Breast epithelium (tissue), 4 donors: ENCODE results near the gene CLSTN2. TPM values are rescaled to one million over a fixed set of nuclear protein-coding genes. Genes with fewer than 3 reads are reported as not detected.

ENCODE experiments used
- DNase-seq, 2 donors: peaks; one replicate each; pipeline ENCODE4 v3.0.0-alpha.2; 2019; ENCODE audit warnings: low spot score in 2 of 2
- H3K27ac ChIP-seq, 2 donors: fragments of 200-600 bp; sonication (generic) in 1 of 2; one replicate each; pipeline ENCODE4 v1.5.1; 2016 to 2019; ENCODE audit warnings: mild to moderate bottlenecking in 1 of 2
- H3K27me3 ChIP-seq, 2 donors: fragments of 200-600 bp; sonication (generic) in 1 of 2; one replicate each; pipeline versions ENCODE4 v1.5.1 to v1.6.0; 2017 to 2019; ENCODE audit warnings: control low read depth in 1 of 2, mild to moderate bottlenecking in 1 of 2
- H3K36me3 ChIP-seq: fragments of 200-600 bp; one replicate; pipeline ENCODE4 v1.5.1; 2019
- H3K4me1 ChIP-seq, 2 donors: fragments of 200-600 bp; sonication (generic); one replicate each; pipeline ENCODE4 v1.5.1; 2016 to 2019; ENCODE audit warnings: control low read depth in 1 of 2
- H3K4me3 ChIP-seq, 3 donors: fragments of 200-600 bp; sonication (generic); 1 replicate in 2 of 3; 2 replicates in 1 of 3; pipeline ENCODE4 v1.5.1; 2016 to 2019; ENCODE audit warnings: mild to moderate bottlenecking in 3 of 3, moderate library complexity in 2 of 3
- H3K9me3 ChIP-seq, 2 donors: fragments of 200-600 bp; sonication (generic) in 1 of 2; one replicate each; pipeline ENCODE4 v1.5.1; 2016 to 2019; ENCODE audit warnings: control low read depth in 1 of 2
- POLR2A ChIP-seq: fragments of 450-650 bp; IDR thresholded peaks from one replicate; pipeline ENCODE4 v1.6.1; 2016; ENCODE audit warnings: antibody characterized with exemption, mild to moderate bottlenecking, moderate library complexity
- POLR2AphosphoS5 ChIP-seq, 3 donors: sonication (generic); formaldehyde crosslinking; IDR thresholded peaks; one replicate each; pipeline ENCODE4 v1.6.1; 2017; ENCODE audit warnings: antibody characterized with exemption in 3 of 3
- intact Hi-C: fragments of 100-400 bp; cut with DNase I; formaldehyde crosslinking; loops from one replicate; pipeline ENCODE4 v1.15.1; 2023; ENCODE audit warnings: low total_unique reads
- total RNA-seq, 3 donors: library from RNA; depleted of rRNA; stranded (reverse); fragments of >200 nt; gene quantifications; one replicate each; pipeline ENCODE4 v1.1.0, GENCODE V29; 2016
- TF ChIP-seq, protein P1 (sequence below), 3 donors: fragments of 450-650 bp; IDR thresholded peaks; one replicate each; pipeline ENCODE4 v1.5.1; 2016 to 2017; ENCODE audit warnings: antibody characterized with exemption in 3 of 3, mild to moderate bottlenecking in 3 of 3, moderate library complexity in 3 of 3

CLSTN2 gene
- total RNA-seq, 3 donors from 2014 or later = 15.5 to 75.5 (median 33.1) TPM

GRCh38 chr3:140378571-140379340, 443.8 kb downstream of the CLSTN2 start:
- intact Hi-C loops = no loop called here
- Histone ChIP-seq H3K27ac (no peak overlapping the region), H3K9me3 (peaks cover 0 to 4% of the 10 kb centered on the region in 2 donors), H3K36me3 (no peaks in the 10 kb centered on the region), H3K27me3 (no peaks in the 10 kb centered on the region), H3K4me1 (no peaks in the 10 kb centered on the region), H3K4me3 (no peak overlapping the region)
- no peak for DNase-seq
- TF ChIP-seq POLR2A = no peak
- TF ChIP-seq, protein P1, sequence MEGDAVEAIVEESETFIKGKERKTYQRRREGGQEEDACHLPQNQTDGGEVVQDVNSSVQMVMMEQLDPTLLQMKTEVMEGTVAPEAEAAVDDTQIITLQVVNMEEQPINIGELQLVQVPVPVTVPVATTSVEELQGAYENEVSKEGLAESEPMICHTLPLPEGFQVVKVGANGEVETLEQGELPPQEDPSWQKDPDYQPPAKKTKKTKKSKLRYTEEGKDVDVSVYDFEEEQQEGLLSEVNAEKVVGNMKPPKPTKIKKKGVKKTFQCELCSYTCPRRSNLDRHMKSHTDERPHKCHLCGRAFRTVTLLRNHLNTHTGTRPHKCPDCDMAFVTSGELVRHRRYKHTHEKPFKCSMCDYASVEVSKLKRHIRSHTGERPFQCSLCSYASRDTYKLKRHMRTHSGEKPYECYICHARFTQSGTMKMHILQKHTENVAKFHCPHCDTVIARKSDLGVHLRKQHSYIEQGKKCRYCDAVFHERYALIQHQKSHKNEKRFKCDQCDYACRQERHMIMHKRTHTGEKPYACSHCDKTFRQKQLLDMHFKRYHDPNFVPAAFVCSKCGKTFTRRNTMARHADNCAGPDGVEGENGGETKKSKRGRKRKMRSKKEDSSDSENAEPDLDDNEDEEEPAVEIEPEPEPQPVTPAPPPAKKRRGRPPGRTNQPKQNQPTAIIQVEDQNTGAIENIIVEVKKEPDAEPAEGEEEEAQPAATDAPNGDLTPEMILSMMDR (IDR thresholded peaks at IDR 0.05) = no peak

GRCh38 chr3:140384028-140384771, 449.2 kb downstream of the CLSTN2 start:
- no peaks in the 10 kb centered on the region for H3K36me3 ChIP-seq
- no peaks in the 10 kb centered on the region for H3K9me3 ChIP-seq
- H3K27ac ChIP-seq = no peak overlapping the region
- intact Hi-C loops = no loop called here
- H3K27me3 ChIP-seq = no peaks in the 10 kb centered on the region
- no peak overlapping the region for H3K4me3 ChIP-seq
- H3K4me1 ChIP-seq = no peaks in the 10 kb centered on the region
- TF ChIP-seq POLR2AphosphoS5 (IDR thresholded peaks at IDR 0.05) = no peak
- TF ChIP-seq, protein P1 (IDR thresholded peaks at IDR 0.05) = no peak
- TF ChIP-seq POLR2A = no peak
- DNase-seq = no peak

DNA sequence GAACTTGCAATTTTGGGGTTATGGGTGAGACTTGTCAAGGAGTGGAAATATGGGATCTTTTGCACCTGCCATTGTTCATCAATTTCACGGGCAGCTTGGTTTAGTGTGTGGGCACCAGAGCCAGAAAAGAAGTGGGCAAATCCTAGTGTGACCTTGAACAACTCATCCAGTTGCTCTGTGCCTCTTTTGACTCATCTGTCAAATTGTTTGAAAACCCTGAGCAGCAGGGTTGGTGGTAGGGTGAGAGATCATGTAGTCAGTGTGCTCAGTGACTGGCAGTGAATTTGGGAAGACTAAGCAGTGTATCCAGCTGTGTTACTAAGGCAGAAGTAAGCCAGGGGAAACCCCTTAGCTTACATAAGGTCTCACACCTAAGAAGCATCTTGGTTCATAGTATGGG, 449.9 kb downstream of the CLSTN2 start:
- H3K27me3 ChIP-seq = no peaks in the 10 kb centered on the region
- H3K4me1 ChIP-seq = no peaks in the 10 kb centered on the region
- no peak for DNase-seq
- H3K27ac ChIP-seq = no peak overlapping the region
- TF ChIP-seq, protein P1 (IDR thresholded peaks at IDR 0.05) = no peak
- TF ChIP-seq POLR2AphosphoS5 (IDR thresholded peaks at IDR 0.05) = no peak
- no peak for TF ChIP-seq POLR2A
- H3K9me3 ChIP-seq = no peaks in the 10 kb centered on the region
- intact Hi-C loops = no loop called here
- no peak overlapping the region for H3K4me3 ChIP-seq
- no peaks in the 10 kb centered on the region for H3K36me3 ChIP-seq

DNA sequence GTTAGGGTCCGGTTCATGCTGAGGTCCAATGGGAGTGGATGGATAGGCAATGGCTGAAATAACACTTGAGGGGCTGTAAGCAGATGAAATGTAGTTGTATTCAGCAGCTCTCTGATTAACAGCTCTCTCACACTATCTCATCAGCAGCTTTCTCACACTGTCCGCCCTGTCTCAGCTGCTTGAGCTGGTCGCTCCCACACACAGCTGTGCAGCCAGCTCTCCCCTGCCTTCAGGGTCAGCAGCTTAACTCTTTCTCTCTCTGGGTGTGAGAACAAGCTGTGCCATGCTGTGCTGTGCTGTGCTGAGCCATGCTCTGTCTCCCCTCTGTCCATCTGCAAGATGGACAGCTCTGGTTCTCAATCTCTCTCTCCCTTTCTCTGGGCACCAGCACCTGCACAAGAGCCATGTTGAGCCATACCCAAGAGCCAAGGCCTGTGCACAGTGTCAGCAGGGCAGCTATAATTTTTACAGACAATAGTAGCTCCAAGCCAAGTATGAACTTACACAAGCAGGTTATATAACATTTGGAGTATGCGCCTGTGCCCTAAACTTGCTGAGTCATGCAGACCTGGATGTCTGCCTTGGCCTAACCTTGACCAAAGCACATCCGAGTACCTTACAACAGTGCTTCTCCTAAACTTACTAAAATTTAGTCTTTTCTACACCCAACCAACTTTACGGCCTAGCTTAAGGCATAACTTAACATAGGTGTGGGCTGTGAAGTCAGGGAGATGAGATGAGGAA, 451.5 kb downstream of the CLSTN2 start:
- H3K27me3 ChIP-seq = no peaks in the 10 kb centered on the region
- no peaks in the 10 kb centered on the region for H3K9me3 ChIP-seq
- DNase-seq = no peak
- intact Hi-C loops = no loop called here
- H3K36me3 ChIP-seq = no peaks in the 10 kb centered on the region
- TF ChIP-seq, protein P1 (IDR thresholded peaks at IDR 0.05) = no peak
- no peak for TF ChIP-seq POLR2A
- TF ChIP-seq POLR2AphosphoS5 (IDR thresholded peaks at IDR 0.05) = no peak
- H3K4me1 ChIP-seq = no peaks in the 10 kb centered on the region
- H3K4me3 ChIP-seq = no peak overlapping the region
- H3K27ac ChIP-seq = no peak overlapping the region
